HEK293 (cell line): Measurements from ENCODE around the gene DENND1C.

ENCODE experiments used
- CTCF ChIA-PET: fragments of 350-600 bp; formaldehyde crosslinking; extraction: SDS; loops from one replicate; lab custom pipeline; 2021; ENCODE audit warnings: antibody characterized with exemption; lab: Yijun Ruan, JAX
- POLR2A ChIA-PET: fragments of 300-600 bp; formaldehyde crosslinking; extraction: SDS; loops from one replicate; lab custom pipeline; 2020; ENCODE audit warnings: antibody characterized with exemption, inconsistent platforms; lab: Yijun Ruan, JAX
- H3K27ac ChIP-seq: fragments of 200-500 bp; sonication (Bioruptor generic); 2 replicates; pipeline ENCODE4 v1.5.1; 2014; ENCODE audit warnings: low read depth, low read length, control low read depth, inconsistent platforms; ENCODE audit errors: extremely low read depth
- H3K36me3 ChIP-seq, 2 experiments: fragments of 200-500 bp in 1 of 2; sonication (Bioruptor generic) in 1 of 2; 1 replicate in 1 of 2; 2 replicates in 1 of 2; pipeline ENCODE4 v1.5.1; 2014 to 2017; ENCODE audit warnings: inconsistent platforms in 2 of 2, low read length in 2 of 2; ENCODE audit not compliant: control insufficient read depth in 2 of 2, insufficient read depth in 1 of 2
- H3K4me1 ChIP-seq: fragments of 200-500 bp; sonication (Bioruptor generic); 2 replicates; pipeline ENCODE4 v1.5.1; 2014; ENCODE audit warnings: mild to moderate bottlenecking, low read length, inconsistent platforms; ENCODE audit not compliant: control insufficient read depth, insufficient read depth
- H3K4me3 ChIP-seq: 2 replicates; pipeline ENCODE4 v1.5.1; 2011; ENCODE audit warnings: low read depth, mild to moderate bottlenecking, control low read depth, low read length, moderate library complexity
- H3K9me3 ChIP-seq: fragments of 200-500 bp; sonication (Bioruptor generic); 2 replicates; pipeline ENCODE4 v1.5.1; 2014; ENCODE audit warnings: low read depth, low read length, inconsistent platforms; ENCODE audit not compliant: control insufficient read depth, insufficient read depth
- EGR2 ChIP-seq: fragments of 450-650 bp; formaldehyde crosslinking; IDR thresholded peaks from 2 replicates; pipeline ENCODE4 v1.5.1; 2016; ENCODE audit warnings: low read depth, missing biosample characterization, missing genetic modification characterization
- GLIS1 ChIP-seq: fragments of 450-650 bp; formaldehyde crosslinking; IDR thresholded peaks from 2 replicates; pipeline ENCODE4 v1.5.1; 2016; ENCODE audit warnings: missing biosample characterization, missing genetic modification characterization
- KLF9 ChIP-seq: fragments of 450-650 bp; formaldehyde crosslinking; IDR thresholded peaks from 2 replicates; pipeline ENCODE4 v1.5.1; 2016; ENCODE audit warnings: missing biosample characterization, missing genetic modification characterization, low read depth
- MYNN ChIP-seq: fragments of 450-650 bp; formaldehyde crosslinking; IDR thresholded peaks from 2 replicates; pipeline ENCODE4 v1.5.1; 2016; ENCODE audit warnings: missing biosample characterization, missing genetic modification characterization, borderline replicate concordance
- SP2 ChIP-seq: fragments of 450-650 bp; formaldehyde crosslinking; IDR thresholded peaks from 2 replicates; pipeline ENCODE4 v1.5.1; 2016; ENCODE audit warnings: missing biosample characterization, missing genetic modification characterization
- YY2 ChIP-seq: fragments of 450-650 bp; formaldehyde crosslinking; IDR thresholded peaks from 2 replicates; pipeline ENCODE4 v1.5.1; 2016; ENCODE audit warnings: missing biosample characterization, missing genetic modification characterization
- ZNF114 ChIP-seq: fragments of 450-650 bp; formaldehyde crosslinking; IDR thresholded peaks from 2 replicates; pipeline ENCODE4 v1.5.0; 2017; ENCODE audit warnings: missing biosample characterization, missing genetic modification characterization
- ZNF133 ChIP-seq: fragments of 450-650 bp; formaldehyde crosslinking; IDR thresholded peaks from 2 replicates; pipeline ENCODE4 v1.5.1; 2016; ENCODE audit warnings: missing biosample characterization, missing genetic modification characterization
- ZNF335 ChIP-seq: fragments of 450-650 bp; formaldehyde crosslinking; conservative IDR thresholded peaks from 2 replicates; pipeline ENCODE4 v1.5.1; 2016; ENCODE audit warnings: missing biosample characterization, missing genetic modification characterization
- ZNF366 ChIP-seq: fragments of 450-650 bp; formaldehyde crosslinking; conservative IDR thresholded peaks from 2 replicates; pipeline ENCODE4 v1.5.1; 2016; ENCODE audit warnings: missing biosample characterization, missing genetic modification characterization
- ZNF544 ChIP-seq: fragments of 450-650 bp; formaldehyde crosslinking; IDR thresholded peaks from 2 replicates; pipeline ENCODE4 v1.5.0; 2017; ENCODE audit warnings: missing biosample characterization, missing genetic modification characterization
- ZNF561 ChIP-seq: fragments of 450-650 bp; IDR thresholded peaks from 2 replicates; pipeline ENCODE4 v1.5.1; 2018; ENCODE audit warnings: missing biosample characterization, missing genetic modification characterization, borderline replicate concordance
- ZNF677 ChIP-seq: fragments of 450-650 bp; IDR thresholded peaks from 2 replicates; pipeline ENCODE4 v1.5.0; 2018; ENCODE audit warnings: missing biosample characterization, mild to moderate bottlenecking, missing genetic modification characterization, moderate library complexity
- ZNF76 ChIP-seq: fragments of 450-650 bp; formaldehyde crosslinking; IDR thresholded peaks from 2 replicates; pipeline ENCODE4; 2016; ENCODE audit warnings: low read depth, missing biosample characterization, missing genetic modification characterization, borderline replicate concordance
- ZNF837 ChIP-seq: fragments of 450-650 bp; formaldehyde crosslinking; IDR thresholded peaks from 2 replicates; pipeline ENCODE4 v1.5.1; 2016; ENCODE audit warnings: missing biosample characterization, missing genetic modification characterization
- TF ChIP-seq, protein P1 (sequence below): fragments of 450-650 bp; formaldehyde crosslinking; IDR thresholded peaks from 2 replicates; pipeline ENCODE4 v1.5.1; 2016; ENCODE audit warnings: missing biosample characterization, missing genetic modification characterization
- TF ChIP-seq, protein P2 (sequence below): fragments of 450-650 bp; formaldehyde crosslinking; IDR thresholded peaks from 2 replicates; pipeline ENCODE4 v1.5.1; 2016; ENCODE audit warnings: missing biosample characterization, missing genetic modification characterization
- TF ChIP-seq, protein P3 (sequence below): fragments of 450-650 bp; formaldehyde crosslinking; IDR thresholded peaks from 2 replicates; pipeline ENCODE4 v1.5.1; 2016; ENCODE audit warnings: missing biosample characterization, missing genetic modification characterization
- TF ChIP-seq, protein P4 (sequence below): fragments of 450-650 bp; formaldehyde crosslinking; IDR thresholded peaks from 2 replicates; pipeline ENCODE4 v1.5.1; 2017; ENCODE audit warnings: missing biosample characterization, missing genetic modification characterization
- TF ChIP-seq, protein P5 (sequence below): fragments of 450-650 bp; formaldehyde crosslinking; IDR thresholded peaks from 2 replicates; pipeline ENCODE4 v1.5.1; 2016; ENCODE audit warnings: missing biosample characterization, missing genetic modification characterization
- TF ChIP-seq, protein P6 (sequence below): fragments of 450-650 bp; formaldehyde crosslinking; IDR thresholded peaks from 2 replicates; pipeline ENCODE4 v1.5.1; 2016; ENCODE audit warnings: missing biosample characterization, missing genetic modification characterization

The DENND1C gene

DNA sequence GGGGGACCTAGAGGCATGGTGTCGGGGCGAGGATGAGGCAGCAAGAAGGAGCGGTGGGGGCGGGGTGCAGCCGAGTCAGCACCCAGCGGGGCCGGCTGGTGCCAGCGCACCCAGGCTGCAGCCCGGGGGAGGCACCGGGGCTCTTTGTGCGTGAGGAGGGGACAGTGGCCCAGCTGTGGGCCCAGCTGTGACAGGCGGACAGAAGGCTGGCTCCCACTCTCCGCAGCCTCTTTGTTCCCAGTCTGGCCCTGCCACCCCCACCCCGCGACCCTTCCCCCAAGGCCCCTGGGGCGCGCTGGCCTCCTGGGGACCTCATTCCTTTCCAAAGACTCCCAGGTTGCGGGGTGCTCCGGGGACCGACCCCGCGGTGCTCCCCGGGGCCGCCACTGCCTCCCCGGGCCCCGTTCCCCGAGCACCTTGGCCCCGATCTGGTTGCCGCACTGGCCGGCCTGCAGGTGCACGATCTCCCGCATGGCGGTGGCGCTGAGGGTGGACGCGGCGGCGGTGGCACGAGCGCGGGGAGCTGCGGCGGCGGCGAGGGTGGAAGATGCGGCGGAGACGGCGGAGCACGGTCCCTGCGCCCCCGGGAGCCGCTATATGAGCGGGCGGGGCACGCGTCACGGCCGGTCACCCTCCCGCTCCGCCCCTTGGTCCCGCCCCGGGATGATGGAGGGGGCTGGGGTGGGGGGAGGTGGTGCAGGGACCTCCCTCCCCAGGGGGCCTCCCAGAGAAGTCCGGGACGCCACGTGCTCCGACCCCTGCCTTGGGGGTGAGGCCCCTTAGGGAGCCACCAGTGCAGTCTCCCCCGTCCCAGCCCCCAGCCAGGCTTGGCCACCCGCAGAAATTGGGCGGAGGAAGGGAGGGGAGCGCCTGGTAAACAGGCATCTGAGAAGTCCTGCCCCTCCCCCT, 20.4 kb upstream of the DENND1C start, which contains the start of gene TUBB4A:
TUBB4A (minus strand) TSS at position 570 of the 909 bp plus-strand sequence; CDS start at position 473, 97 bp downstream.
- Histone ChIP-seq H3K27ac (no peak within 1 kb of the TSS), H3K36me3 (no peaks in the 10 kb centered on the region; a peak in 1 of 3 replicates), H3K4me3 (peak within 1 kb of the TSS; percentile 42), H3K4me1 (no peaks in the 10 kb centered on the region; the same call in 1 of the 2 replicates), H3K9me3 (no peaks in the 10 kb centered on the region)
- POLR2A ChIA-PET, result interaction anchor here (0.6 kb wide), 1 partner anchor 15 kb away, joined by 4 read pairs; no protein-coding TSS in a partner anchor
- CTCF ChIA-PET, result no interaction called here
- TF ChIP-seq ZNF837 (no peak), ZNF544 (tag by site-specific recombination) (no peak), SP2 (tag by site-specific recombination) (peak; percentile 72), ZNF76 (tag by site-specific recombination) (0 out of 2 replicates have a peak, but pooled peaks have one; percentile 21), ZNF677 (tag by site-specific recombination) (no peak), ZNF133 (no peak), EGR2 (peak; percentile 58), KLF9 (tag by site-specific recombination) (peak; percentile 62; the same call in 1 of the 2 replicates), ZNF114 (tag by site-specific recombination) (no peak), ZNF366 (tag by site-specific recombination) (0 out of 2 replicates have a peak, but pooled peaks have one; percentile 15), YY2 (0 out of 2 replicates have a peak, but pooled peaks have one; percentile 42), MYNN (tag by site-specific recombination) (no peak), GLIS1 (peak; percentile 99), ZNF561 (0 out of 2 replicates have a peak, but pooled peaks have one; percentile 24), ZNF335 (peak; percentile 72)
- TF ChIP-seq, protein P1, sequence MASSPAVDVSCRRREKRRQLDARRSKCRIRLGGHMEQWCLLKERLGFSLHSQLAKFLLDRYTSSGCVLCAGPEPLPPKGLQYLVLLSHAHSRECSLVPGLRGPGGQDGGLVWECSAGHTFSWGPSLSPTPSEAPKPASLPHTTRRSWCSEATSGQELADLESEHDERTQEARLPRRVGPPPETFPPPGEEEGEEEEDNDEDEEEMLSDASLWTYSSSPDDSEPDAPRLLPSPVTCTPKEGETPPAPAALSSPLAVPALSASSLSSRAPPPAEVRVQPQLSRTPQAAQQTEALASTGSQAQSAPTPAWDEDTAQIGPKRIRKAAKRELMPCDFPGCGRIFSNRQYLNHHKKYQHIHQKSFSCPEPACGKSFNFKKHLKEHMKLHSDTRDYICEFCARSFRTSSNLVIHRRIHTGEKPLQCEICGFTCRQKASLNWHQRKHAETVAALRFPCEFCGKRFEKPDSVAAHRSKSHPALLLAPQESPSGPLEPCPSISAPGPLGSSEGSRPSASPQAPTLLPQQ (tag by site-specific recombination), result peak; percentile 49; the same call in 1 of the 2 replicates
- TF ChIP-seq, protein P2, sequence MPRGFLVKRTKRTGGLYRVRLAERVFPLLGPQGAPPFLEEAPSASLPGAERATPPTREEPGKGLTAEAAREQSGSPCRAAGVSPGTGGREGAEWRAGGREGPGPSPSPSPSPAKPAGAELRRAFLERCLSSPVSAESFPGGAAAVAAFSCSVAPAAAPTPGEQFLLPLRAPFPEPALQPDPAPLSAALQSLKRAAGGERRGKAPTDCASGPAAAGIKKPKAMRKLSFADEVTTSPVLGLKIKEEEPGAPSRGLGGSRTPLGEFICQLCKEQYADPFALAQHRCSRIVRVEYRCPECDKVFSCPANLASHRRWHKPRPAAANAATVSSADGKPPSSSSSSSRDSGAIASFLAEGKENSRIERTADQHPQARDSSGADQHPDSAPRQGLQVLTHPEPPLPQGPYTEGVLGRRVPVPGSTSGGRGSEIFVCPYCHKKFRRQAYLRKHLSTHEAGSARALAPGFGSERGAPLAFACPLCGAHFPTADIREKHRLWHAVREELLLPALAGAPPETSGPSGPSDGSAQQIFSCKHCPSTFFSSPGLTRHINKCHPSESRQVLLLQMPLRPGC (tag by site-specific recombination), result no peak
- TF ChIP-seq, protein P3, sequence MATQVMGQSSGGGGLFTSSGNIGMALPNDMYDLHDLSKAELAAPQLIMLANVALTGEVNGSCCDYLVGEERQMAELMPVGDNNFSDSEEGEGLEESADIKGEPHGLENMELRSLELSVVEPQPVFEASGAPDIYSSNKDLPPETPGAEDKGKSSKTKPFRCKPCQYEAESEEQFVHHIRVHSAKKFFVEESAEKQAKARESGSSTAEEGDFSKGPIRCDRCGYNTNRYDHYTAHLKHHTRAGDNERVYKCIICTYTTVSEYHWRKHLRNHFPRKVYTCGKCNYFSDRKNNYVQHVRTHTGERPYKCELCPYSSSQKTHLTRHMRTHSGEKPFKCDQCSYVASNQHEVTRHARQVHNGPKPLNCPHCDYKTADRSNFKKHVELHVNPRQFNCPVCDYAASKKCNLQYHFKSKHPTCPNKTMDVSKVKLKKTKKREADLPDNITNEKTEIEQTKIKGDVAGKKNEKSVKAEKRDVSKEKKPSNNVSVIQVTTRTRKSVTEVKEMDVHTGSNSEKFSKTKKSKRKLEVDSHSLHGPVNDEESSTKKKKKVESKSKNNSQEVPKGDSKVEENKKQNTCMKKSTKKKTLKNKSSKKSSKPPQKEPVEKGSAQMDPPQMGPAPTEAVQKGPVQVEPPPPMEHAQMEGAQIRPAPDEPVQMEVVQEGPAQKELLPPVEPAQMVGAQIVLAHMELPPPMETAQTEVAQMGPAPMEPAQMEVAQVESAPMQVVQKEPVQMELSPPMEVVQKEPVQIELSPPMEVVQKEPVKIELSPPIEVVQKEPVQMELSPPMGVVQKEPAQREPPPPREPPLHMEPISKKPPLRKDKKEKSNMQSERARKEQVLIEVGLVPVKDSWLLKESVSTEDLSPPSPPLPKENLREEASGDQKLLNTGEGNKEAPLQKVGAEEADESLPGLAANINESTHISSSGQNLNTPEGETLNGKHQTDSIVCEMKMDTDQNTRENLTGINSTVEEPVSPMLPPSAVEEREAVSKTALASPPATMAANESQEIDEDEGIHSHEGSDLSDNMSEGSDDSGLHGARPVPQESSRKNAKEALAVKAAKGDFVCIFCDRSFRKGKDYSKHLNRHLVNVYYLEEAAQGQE (tag by site-specific recombination), result no peak
- TF ChIP-seq, protein P4, sequence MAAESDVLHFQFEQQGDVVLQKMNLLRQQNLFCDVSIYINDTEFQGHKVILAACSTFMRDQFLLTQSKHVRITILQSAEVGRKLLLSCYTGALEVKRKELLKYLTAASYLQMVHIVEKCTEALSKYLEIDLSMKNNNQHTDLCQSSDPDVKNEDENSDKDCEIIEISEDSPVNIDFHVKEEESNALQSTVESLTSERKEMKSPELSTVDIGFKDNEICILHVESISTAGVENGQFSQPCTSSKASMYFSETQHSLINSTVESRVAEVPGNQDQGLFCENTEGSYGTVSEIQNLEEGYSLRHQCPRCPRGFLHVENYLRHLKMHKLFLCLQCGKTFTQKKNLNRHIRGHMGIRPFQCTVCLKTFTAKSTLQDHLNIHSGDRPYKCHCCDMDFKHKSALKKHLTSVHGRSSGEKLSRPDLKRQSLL (tag by site-specific recombination), result peak; percentile 92
- TF ChIP-seq, protein P5, sequence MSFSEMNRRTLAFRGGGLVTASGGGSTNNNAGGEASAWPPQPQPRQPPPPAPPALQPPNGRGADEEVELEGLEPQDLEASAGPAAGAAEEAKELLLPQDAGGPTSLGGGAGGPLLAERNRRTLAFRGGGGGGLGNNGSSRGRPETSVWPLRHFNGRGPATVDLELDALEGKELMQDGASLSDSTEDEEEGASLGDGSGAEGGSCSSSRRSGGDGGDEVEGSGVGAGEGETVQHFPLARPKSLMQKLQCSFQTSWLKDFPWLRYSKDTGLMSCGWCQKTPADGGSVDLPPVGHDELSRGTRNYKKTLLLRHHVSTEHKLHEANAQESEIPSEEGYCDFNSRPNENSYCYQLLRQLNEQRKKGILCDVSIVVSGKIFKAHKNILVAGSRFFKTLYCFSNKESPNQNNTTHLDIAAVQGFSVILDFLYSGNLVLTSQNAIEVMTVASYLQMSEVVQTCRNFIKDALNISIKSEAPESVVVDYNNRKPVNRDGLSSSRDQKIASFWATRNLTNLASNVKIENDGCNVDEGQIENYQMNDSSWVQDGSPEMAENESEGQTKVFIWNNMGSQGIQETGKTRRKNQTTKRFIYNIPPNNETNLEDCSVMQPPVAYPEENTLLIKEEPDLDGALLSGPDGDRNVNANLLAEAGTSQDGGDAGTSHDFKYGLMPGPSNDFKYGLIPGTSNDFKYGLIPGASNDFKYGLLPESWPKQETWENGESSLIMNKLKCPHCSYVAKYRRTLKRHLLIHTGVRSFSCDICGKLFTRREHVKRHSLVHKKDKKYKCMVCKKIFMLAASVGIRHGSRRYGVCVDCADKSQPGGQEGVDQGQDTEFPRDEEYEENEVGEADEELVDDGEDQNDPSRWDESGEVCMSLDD (tag by site-specific recombination), result peak; percentile 57; the same call in 1 of the 2 replicates
- TF ChIP-seq, protein P6, sequence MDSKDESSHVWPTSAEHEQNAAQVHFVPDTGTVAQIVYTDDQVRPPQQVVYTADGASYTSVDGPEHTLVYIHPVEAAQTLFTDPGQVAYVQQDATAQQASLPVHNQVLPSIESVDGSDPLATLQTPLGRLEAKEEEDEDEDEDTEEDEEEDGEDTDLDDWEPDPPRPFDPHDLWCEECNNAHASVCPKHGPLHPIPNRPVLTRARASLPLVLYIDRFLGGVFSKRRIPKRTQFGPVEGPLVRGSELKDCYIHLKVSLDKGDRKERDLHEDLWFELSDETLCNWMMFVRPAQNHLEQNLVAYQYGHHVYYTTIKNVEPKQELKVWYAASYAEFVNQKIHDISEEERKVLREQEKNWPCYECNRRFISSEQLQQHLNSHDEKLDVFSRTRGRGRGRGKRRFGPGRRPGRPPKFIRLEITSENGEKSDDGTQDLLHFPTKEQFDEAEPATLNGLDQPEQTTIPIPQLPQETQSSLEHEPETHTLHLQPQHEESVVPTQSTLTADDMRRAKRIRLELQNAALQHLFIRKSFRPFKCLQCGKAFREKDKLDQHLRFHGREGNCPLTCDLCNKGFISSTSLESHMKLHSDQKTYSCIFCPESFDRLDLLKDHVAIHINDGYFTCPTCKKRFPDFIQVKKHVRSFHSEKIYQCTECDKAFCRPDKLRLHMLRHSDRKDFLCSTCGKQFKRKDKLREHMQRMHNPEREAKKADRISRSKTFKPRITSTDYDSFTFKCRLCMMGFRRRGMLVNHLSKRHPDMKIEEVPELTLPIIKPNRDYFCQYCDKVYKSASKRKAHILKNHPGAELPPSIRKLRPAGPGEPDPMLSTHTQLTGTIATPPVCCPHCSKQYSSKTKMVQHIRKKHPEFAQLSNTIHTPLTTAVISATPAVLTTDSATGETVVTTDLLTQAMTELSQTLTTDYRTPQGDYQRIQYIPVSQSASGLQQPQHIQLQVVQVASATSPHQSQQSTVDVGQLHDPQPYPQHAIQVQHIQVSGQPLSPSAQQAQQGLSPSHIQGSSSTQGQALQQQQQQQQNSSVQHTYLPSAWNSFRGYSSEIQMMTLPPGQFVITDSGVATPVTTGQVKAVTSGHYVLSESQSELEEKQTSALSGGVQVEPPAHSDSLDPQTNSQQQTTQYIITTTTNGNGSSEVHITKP (tag by site-specific recombination), result peak; percentile 79
